ENCODE measurements around the gene VPS29. TPM values are rescaled to one million over a fixed set of nuclear protein-coding genes. Genes with fewer than 3 reads are reported as not detected.

The VPS29 gene
- total and polyA plus RNA-seq, 2 of the 4 experiments (the other 2 are of a cell fraction): 122 to 150 TPM

DNA sequence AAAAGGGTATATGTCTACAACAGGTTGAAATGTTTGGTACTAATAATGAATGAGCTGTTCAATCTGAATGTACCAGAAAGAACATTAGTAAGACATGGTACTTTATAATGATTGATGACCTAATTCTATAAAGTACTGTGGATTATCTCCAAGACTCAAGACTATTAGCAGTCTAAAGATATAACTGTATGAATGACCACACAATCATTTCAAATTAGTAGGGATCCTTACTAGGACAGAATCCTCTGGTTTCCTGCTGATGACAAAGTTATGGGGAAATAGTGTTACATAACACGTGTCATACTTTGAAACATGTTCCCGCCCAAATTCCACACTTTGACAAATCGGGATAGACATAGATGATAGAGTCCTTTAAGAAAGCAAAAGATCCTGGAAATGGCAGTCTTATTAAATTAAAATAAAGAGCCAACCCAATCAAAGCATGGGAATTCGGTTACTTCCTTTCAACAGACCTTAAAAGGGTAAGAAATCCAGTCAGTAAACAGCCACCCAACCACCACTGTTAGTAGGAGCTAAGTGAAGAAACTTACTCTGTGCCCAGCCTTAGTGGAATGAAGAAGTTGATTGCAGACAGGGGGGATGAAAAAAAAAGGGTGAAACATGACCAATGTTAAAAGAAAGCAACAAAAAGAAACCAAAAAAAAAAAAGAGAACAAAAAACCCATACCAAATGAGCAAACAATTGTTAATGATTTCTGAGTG lies 2.8 kb downstream of the VPS29 start:
- intact Hi-C loops (cut with micrococcal nuclease) (no loop called here), in situ Hi-C loops (cut with MboI; ENCODE audit: low sequenced_read_pairs) (no loop called here), dilution Hi-C loops (cut with HindIII; ENCODE audit: low sequenced_read_pairs, unreplicated experiment) (no loop called here)
- Histone ChIP-seq H4K8ac (ENCODE audit: low read depth in 2 of 2, low read length in 2 of 2) (no peak overlapping the region), H3K4me2 (ENCODE audit: low read depth, low read length) (no peak overlapping the region), H3K18ac (ENCODE audit: low read depth, low read length) (no peak overlapping the region), H3K23ac (ENCODE audit: low read depth, low read length) (no peak overlapping the region), H4K20me1 (ENCODE audit: insufficient read depth, low read length) (peaks cover 2% of the 10 kb centered on the region), H4K91ac (ENCODE audit: insufficient read depth, low read depth, low read length) (no peak overlapping the region), H3K79me1 (ENCODE audit: low read depth in 1 of 2, low read length in 2 of 2) (peaks cover 14 to 26% of the 10 kb centered on the region in 2 experiments; a peak in 3 of 4 replicates), H3K4me3 (ENCODE audit: insufficient read depth, low read depth, low read length) (no peak overlapping the region), H2AFZ (replicated peaks; ENCODE audit: low read length, poor library complexity) (no peak overlapping the region), H3K27ac (ENCODE audit: insufficient read depth, low read length) (no peak overlapping the region), H3K56ac (ENCODE audit: extremely low read depth, insufficient read depth, low read length) (no peak overlapping the region), H3K4me1 (ENCODE audit: control insufficient read depth, insufficient read depth, low read length) (no peaks in the 10 kb centered on the region), H2BK5ac (ENCODE audit: low read depth, low read length, poor library complexity, severe bottlenecking) (peak overlapping the region; percentile 22), H3K4ac (ENCODE audit: low read depth, low read length) (no peak overlapping the region), H2BK15ac (ENCODE audit: low read depth, low read length) (no peak overlapping the region), H2BK120ac (ENCODE audit: low read depth, low read length) (no peak overlapping the region), H2BK20ac (ENCODE audit: low read depth, low read length) (no peak overlapping the region), H3K9me3 (ENCODE audit: control insufficient read depth, insufficient read depth, low read length) (no peaks in the 10 kb centered on the region), H3K9ac (ENCODE audit: low read depth, low read length) (no peak overlapping the region), H3K27me3 (ENCODE audit: control insufficient read depth, insufficient read depth, low read length) (no peaks in the 10 kb centered on the region), H2AK9ac (replicated peaks; ENCODE audit: low read depth, low read length, poor library complexity) (no peak overlapping the region), H4K5ac (ENCODE audit: low read depth, low read length) (no peak overlapping the region), H3K9me1 (ENCODE audit: insufficient read depth, low read length) (peaks cover 3% of the 10 kb centered on the region), H3K36me3 (ENCODE audit: control insufficient read depth, insufficient read depth, low read length) (peaks cover 9% of the 10 kb centered on the region), H3K14ac (replicated peaks; ENCODE audit: low read depth, low read length) (no peak overlapping the region), H2AK5ac (ENCODE audit: low read depth, low read length) (no peak overlapping the region)
- peak; percentile 12; the same call in 1 of the 2 replicates for TF ChIP-seq CEBPB (IDR thresholded peaks at IDR 0.05; ENCODE audit: low read depth, low read length)
- TF ChIP-seq MAFK (IDR thresholded peaks at IDR 0.05; ENCODE audit: low read depth, low read length): no peak
- peak; percentile 13 for DNase-seq
- TSS peak; percentile 12 for BruUV-seq (replicated peaks)
- POLR2A ChIA-PET (ENCODE audit: unreplicated experiment): no interaction called here
- ATAC-seq (ENCODE audit: low read depth): no peak
- CTCF ChIA-PET: interaction anchor here (1.0 kb wide), 1 partner anchor 49 kb away, joined by 3 read pairs; the partner anchor contains the start of gene ARPC3
- WGBS, 2 experiments (ENCODE audit: extremely low coverage in 2 of 2, insufficient read length in 1 of 2): no CpG with 5 or more reads among the region's 4 CpGs

Data from IMR-90 (cell line).